Activated naive CD8-positive, alpha-beta T cell treated with anti-CD3 and anti-CD28 coated beads, Interleukin-2, amount 50 U/mL, for 16 hours (primary cell): Measurements from ENCODE around the gene CDH8.

Source experiments
- DNase-seq: peaks from one replicate; pipeline ENCODE4 v3.0.0-alpha.2; 2020; ENCODE audit warnings: low read depth, low spot score

Gene CDH8

DNA sequence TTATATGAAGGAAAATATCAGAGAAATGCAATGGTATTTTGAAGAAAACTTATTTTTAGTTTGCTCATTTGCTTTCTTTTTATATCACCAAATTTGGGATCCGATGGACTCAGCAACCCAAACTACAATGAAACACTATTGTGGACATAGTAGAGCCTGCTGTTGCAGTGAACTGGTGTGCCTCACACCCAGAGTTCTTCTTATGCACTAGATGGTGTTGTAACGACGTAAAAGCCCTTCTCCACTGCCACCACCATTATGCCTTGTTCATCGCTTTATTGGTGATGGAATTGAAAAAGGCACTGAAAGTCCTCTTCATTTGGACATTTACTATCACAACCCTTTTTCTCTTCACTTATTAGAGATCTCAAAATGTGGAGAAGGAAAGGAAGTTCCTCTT lies 381.3 kb downstream of the CDH8 start:
- no peak for DNase-seq

DNA sequence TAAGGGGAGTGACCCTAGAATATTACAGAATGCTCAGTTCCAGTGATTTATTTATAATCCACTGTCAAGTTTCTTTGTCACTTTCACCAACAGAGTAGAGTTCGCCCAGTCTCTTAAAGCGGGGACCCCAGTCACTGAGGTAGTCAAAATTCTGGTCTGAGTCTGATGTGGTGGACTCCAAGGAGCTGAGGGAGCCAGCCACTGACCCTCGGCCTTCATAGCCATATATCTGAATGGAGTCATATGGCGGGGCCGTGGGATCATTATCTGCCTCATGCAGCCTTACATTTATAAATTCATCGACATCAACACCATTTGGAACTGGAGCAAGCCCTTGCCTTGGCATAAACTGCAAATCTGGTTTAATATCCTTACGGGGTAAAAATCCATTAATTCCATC lies 382.7 kb downstream of the CDH8 start:
- no peak for DNase-seq

- no peak for DNase-seq
Measured at GRCh38 chr16:61645561-61645960, 390.7 kb downstream of the CDH8 start.

DNA sequence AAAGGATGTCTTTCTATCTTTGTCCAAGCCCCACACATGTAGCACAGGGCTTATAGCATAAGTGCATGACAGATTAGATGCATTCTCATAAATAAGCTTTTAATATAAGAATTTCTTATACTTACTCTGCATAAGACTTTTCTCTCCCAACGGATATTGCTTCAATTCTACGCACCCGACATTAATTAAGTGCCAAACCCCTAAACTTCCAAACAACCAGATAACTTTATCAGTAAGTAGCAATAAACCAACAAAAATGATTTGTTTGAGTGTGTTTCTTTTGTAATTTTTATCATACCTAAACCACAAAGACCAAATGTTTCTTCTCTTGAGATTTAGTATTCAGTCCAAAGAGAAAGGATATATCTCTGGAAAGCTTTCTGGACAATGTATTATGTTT lies 391.5 kb downstream of the CDH8 start:
- no peak for DNase-seq

- DNase-seq = no peak
Measured at GRCh38 chr16:61617219-61617783, 418.9 kb downstream of the CDH8 start.

GRCh38 chr16:61616088-61616487 lies 420.1 kb downstream of the CDH8 start:
- DNase-seq = no peak

GRCh38 chr16:61611847-61612491 lies 424.3 kb downstream of the CDH8 start:
- no peak for DNase-seq

DNA sequence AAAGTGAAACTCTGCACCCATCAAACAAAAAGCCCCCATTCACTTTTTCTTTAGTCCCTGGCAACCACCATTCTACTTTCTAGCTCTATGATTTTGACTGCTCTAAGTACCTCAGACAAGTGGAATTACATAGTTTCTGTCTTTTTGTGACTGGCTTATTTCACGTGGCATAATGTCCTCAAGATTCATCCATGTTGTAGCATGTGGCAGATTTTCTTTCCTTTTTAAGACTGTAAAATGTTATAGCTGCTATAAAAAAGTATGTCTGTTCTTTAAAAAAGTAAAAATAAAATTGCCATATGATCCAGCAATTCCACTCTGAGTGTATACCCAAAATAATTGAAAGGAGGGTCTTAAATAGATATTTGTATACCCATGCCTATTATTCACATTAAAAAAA lies 429.7 kb downstream of the CDH8 start:
- DNase-seq = no peak
